ENCODE data around the gene FRMD8. TPM values are rescaled to one million over a fixed set of nuclear protein-coding genes. Genes with fewer than 3 reads are reported as not detected.

Gene FRMD8
- total RNA-seq, 6 experiments from 2014 or later = 7.7 to 17.1 (median 14.3) TPM

- H3K4me1 ChIP-seq = peaks cover 0 to 30% (median 0%) of the 10 kb centered on the region in 4 donors
Measured at GRCh38 chr11:65445101-65445603, 58.7 kb downstream of the FRMD8 start.

GRCh38 chr11:65445604-65446445 lies 59.4 kb downstream of the FRMD8 start:
- no peaks in the 10 kb centered on the region for H3K9me3 ChIP-seq
- intact Hi-C loops (cut with DNase I) = no loop called here
- peak overlapping the region in 1 of 3 donors; percentile 13 for H3K4me3 ChIP-seq
- peak overlapping the region; percentile 36 to 68 (median 54) for H3K27ac ChIP-seq
- WGBS (ENCODE audit: insufficient coverage, low coverage, low lambda C conversion rate, missing lambda C conversion rate) = 33% methylated on average over 1 of the region's 11 CpGs
- peaks cover 0 to 28% (median 0%) of the 10 kb centered on the region in 4 donors for H3K4me1 ChIP-seq
- no peak for TF ChIP-seq POLR2A (IDR thresholded peaks at IDR 0.05)
- TF ChIP-seq, protein P1, sequence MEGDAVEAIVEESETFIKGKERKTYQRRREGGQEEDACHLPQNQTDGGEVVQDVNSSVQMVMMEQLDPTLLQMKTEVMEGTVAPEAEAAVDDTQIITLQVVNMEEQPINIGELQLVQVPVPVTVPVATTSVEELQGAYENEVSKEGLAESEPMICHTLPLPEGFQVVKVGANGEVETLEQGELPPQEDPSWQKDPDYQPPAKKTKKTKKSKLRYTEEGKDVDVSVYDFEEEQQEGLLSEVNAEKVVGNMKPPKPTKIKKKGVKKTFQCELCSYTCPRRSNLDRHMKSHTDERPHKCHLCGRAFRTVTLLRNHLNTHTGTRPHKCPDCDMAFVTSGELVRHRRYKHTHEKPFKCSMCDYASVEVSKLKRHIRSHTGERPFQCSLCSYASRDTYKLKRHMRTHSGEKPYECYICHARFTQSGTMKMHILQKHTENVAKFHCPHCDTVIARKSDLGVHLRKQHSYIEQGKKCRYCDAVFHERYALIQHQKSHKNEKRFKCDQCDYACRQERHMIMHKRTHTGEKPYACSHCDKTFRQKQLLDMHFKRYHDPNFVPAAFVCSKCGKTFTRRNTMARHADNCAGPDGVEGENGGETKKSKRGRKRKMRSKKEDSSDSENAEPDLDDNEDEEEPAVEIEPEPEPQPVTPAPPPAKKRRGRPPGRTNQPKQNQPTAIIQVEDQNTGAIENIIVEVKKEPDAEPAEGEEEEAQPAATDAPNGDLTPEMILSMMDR (IDR thresholded peaks at IDR 0.05) = no peak
- no peaks in the 10 kb centered on the region for H3K27me3 ChIP-seq
- peaks cover 0 to 7% (median 3%) of the 10 kb centered on the region in 4 donors for H3K36me3 ChIP-seq
- peak; percentile 3 to 17 (median 11) for ATAC-seq
- DNase-seq = peak; percentile 55 to 74 (median 69)

More at GRCh38 chr11:65445101-65445603, 58.7 kb downstream of the FRMD8 start:
- H3K36me3 ChIP-seq = peaks cover 0 to 7% (median 3%) of the 10 kb centered on the region in 4 donors
- H3K27ac ChIP-seq = peak overlapping the region; percentile 16 to 68 (median 54)
- WGBS (ENCODE audit: insufficient coverage, low coverage, low lambda C conversion rate, missing lambda C conversion rate) = 20% methylated on average over 6 of the region's 15 CpGs
- H3K4me3 ChIP-seq = no peak overlapping the region
- H3K27me3 ChIP-seq = no peaks in the 10 kb centered on the region
- TF ChIP-seq, protein P1 (IDR thresholded peaks at IDR 0.05) = no peak
- no peak for TF ChIP-seq POLR2A (IDR thresholded peaks at IDR 0.05)
- ATAC-seq (peak; percentile 2 to 22 (median 6)), DNase-seq (peak in 2 of 3 donors; percentile 49 to 69)
- no peaks in the 10 kb centered on the region for H3K9me3 ChIP-seq
- intact Hi-C loops (cut with DNase I) = no loop called here

GRCh38 chr11:65446446-65447277 lies 60.2 kb downstream of the FRMD8 start:
- Histone ChIP-seq H3K9me3 (no peaks in the 10 kb centered on the region), H3K27ac (peak overlapping the region; percentile 36 to 68 (median 54)), H3K4me1 (peaks cover 0 to 26% (median 0%) of the 10 kb centered on the region in 4 donors), H3K4me3 (peak overlapping the region in 1 of 3 donors; percentile 13), H3K27me3 (no peaks in the 10 kb centered on the region), H3K36me3 (peaks cover 0 to 7% (median 3%) of the 10 kb centered on the region in 4 donors)
- intact Hi-C loops (cut with DNase I) = no loop called here
- DNase-seq (peak; percentile 45 to 78 (median 67)), ATAC-seq (peak; percentile 1 to 9 (median 1))
- WGBS (ENCODE audit: insufficient coverage, low coverage, low lambda C conversion rate, missing lambda C conversion rate) = 62% methylated on average over 6 of the region's 11 CpGs
- TF ChIP-seq, protein P1 (IDR thresholded peaks at IDR 0.05) = no peak
- peak; percentile 5 for TF ChIP-seq POLR2A (IDR thresholded peaks at IDR 0.05)

DNA sequence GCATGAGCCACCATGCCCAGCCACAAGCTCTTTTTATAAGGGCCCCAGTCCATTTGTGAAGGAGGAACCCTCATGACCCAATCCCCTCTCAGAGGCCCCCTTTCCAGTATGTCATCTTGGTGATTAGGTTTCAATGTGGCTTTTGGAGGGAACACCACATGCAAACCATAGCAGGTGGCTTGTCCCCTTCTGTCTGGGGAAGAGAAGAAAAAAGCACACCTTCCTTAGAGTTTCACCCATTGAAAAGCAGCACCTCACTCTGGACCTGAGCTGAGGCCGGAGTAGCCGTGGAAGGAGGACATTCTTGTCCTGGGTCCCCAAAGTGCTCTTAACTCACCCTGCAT lies 61.6 kb downstream of the FRMD8 start:
- DNase-seq (no peak), ATAC-seq (no peak)
- no peak for TF ChIP-seq POLR2A (IDR thresholded peaks at IDR 0.05)
- TF ChIP-seq, protein P1 (IDR thresholded peaks at IDR 0.05) = no peak
- peaks cover 0 to 19% (median 0%) of the 10 kb centered on the region in 4 donors for H3K4me1 ChIP-seq
- H3K27ac ChIP-seq = peak overlapping the region in 1 of 3 donors; percentile 68
- H3K9me3 ChIP-seq = no peaks in the 10 kb centered on the region
- H3K36me3 ChIP-seq = peaks cover 0 to 7% (median 3%) of the 10 kb centered on the region in 4 donors
- 83% methylated on average over 1 of the region's 2 CpGs for WGBS (ENCODE audit: insufficient coverage, low coverage, low lambda C conversion rate, missing lambda C conversion rate)
- H3K4me3 ChIP-seq = no peak overlapping the region
- no peaks in the 10 kb centered on the region for H3K27me3 ChIP-seq
- intact Hi-C loops (cut with DNase I) = no loop called here
